ENCODE results near the gene TRIM71. TPM values are rescaled to one million over a fixed set of nuclear protein-coding genes. Genes with fewer than 3 reads are reported as not detected.

TRIM71 gene
- total and polyA plus RNA-seq, 2 of the 13 experiments (the other 11 are each of a cell fraction or from before 2014, with no cell fraction given) = 21.7 to 76.9 TPM

DNA sequence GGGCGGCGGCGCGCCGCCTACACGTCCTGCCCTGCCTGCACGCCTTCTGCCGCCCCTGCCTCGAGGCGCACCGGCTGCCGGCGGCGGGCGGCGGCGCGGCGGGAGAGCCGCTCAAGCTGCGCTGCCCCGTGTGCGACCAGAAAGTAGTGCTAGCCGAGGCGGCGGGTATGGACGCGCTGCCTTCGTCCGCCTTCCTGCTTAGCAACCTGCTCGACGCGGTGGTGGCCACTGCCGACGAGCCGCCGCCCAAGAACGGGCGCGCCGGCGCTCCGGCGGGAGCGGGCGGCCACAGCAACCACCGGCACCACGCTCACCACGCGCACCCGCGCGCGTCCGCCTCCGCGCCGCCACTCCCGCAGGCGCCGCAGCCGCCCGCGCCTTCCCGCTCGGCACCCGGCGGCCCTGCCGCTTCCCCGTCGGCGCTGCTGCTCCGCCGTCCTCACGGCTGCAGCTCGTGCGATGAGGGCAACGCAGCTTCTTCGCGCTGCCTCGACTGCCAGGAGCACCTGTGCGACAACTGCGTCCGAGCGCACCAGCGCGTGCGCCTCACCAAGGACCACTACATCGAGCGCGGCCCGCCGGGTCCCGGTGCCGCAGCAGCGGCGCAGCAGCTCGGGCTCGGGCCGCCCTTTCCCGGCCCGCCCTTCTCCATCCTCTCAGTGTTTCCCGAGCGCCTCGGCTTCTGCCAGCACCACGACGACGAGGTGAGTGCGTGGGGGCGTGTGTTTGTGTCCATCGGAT lies 602 bp downstream of the TRIM71 start (continued):
- TF ChIP-seq, protein P1, sequence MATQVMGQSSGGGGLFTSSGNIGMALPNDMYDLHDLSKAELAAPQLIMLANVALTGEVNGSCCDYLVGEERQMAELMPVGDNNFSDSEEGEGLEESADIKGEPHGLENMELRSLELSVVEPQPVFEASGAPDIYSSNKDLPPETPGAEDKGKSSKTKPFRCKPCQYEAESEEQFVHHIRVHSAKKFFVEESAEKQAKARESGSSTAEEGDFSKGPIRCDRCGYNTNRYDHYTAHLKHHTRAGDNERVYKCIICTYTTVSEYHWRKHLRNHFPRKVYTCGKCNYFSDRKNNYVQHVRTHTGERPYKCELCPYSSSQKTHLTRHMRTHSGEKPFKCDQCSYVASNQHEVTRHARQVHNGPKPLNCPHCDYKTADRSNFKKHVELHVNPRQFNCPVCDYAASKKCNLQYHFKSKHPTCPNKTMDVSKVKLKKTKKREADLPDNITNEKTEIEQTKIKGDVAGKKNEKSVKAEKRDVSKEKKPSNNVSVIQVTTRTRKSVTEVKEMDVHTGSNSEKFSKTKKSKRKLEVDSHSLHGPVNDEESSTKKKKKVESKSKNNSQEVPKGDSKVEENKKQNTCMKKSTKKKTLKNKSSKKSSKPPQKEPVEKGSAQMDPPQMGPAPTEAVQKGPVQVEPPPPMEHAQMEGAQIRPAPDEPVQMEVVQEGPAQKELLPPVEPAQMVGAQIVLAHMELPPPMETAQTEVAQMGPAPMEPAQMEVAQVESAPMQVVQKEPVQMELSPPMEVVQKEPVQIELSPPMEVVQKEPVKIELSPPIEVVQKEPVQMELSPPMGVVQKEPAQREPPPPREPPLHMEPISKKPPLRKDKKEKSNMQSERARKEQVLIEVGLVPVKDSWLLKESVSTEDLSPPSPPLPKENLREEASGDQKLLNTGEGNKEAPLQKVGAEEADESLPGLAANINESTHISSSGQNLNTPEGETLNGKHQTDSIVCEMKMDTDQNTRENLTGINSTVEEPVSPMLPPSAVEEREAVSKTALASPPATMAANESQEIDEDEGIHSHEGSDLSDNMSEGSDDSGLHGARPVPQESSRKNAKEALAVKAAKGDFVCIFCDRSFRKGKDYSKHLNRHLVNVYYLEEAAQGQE (IDR thresholded peaks at IDR 0.05; ENCODE audit: borderline replicate concordance in 1 of 2, low read depth in 1 of 2, low read length in 2 of 2) = peak in 1 of 2 experiments; percentile 36; a peak in 1 of 4 replicates
- TF ChIP-seq ARHGAP35 (CRISPR knock-in tag; IDR thresholded peaks at IDR 0.05; ENCODE audit: borderline replicate concordance) (no peak), ZNF629 (CRISPR knock-in tag; conservative IDR thresholded peaks at IDR 0.05) (no peak), JUN (CRISPR knock-in tag; IDR thresholded peaks at IDR 0.05) (no peak), KDM2A (CRISPR knock-in tag; IDR thresholded peaks at IDR 0.05; ENCODE audit: borderline replicate concordance, low read depth) (peak; percentile 32; the same call in 1 of the 2 replicates), TMF1 (CRISPR knock-in tag; IDR thresholded peaks at IDR 0.05; ENCODE audit: low read depth) (0 out of 2 replicates have a peak, but pooled peaks have one; percentile 10), MYC (CRISPR knock-in tag; IDR thresholded peaks at IDR 0.05; ENCODE audit: borderline replicate concordance) (0 out of 2 replicates have a peak, but pooled peaks have one; percentile 9), ZZZ3 (CRISPR knock-in tag; IDR thresholded peaks at IDR 0.05; ENCODE audit: borderline replicate concordance) (0 out of 2 replicates have a peak, but pooled peaks have one; percentile 1), ELF1 (CRISPR knock-in tag; IDR thresholded peaks at IDR 0.05) (no peak), HOXD1 (CRISPR knock-in tag; IDR thresholded peaks at IDR 0.05) (0 out of 2 replicates have a peak, but pooled peaks have one; percentile 47)
- TF ChIP-seq, protein P2, sequence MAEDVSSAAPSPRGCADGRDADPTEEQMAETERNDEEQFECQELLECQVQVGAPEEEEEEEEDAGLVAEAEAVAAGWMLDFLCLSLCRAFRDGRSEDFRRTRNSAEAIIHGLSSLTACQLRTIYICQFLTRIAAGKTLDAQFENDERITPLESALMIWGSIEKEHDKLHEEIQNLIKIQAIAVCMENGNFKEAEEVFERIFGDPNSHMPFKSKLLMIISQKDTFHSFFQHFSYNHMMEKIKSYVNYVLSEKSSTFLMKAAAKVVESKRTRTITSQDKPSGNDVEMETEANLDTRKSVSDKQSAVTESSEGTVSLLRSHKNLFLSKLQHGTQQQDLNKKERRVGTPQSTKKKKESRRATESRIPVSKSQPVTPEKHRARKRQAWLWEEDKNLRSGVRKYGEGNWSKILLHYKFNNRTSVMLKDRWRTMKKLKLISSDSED (CRISPR knock-in tag; IDR thresholded peaks at IDR 0.05) = 0 out of 2 replicates have a peak, but pooled peaks have one; percentile 46
- TF ChIP-seq, protein P3, sequence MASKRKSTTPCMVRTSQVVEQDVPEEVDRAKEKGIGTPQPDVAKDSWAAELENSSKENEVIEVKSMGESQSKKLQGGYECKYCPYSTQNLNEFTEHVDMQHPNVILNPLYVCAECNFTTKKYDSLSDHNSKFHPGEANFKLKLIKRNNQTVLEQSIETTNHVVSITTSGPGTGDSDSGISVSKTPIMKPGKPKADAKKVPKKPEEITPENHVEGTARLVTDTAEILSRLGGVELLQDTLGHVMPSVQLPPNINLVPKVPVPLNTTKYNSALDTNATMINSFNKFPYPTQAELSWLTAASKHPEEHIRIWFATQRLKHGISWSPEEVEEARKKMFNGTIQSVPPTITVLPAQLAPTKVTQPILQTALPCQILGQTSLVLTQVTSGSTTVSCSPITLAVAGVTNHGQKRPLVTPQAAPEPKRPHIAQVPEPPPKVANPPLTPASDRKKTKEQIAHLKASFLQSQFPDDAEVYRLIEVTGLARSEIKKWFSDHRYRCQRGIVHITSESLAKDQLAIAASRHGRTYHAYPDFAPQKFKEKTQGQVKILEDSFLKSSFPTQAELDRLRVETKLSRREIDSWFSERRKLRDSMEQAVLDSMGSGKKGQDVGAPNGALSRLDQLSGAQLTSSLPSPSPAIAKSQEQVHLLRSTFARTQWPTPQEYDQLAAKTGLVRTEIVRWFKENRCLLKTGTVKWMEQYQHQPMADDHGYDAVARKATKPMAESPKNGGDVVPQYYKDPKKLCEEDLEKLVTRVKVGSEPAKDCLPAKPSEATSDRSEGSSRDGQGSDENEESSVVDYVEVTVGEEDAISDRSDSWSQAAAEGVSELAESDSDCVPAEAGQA (IDR thresholded peaks at IDR 0.05; ENCODE audit: low read depth) = no peak
- TF ChIP-seq, protein P3 (CRISPR knock-in tag; IDR thresholded peaks at IDR 0.05; ENCODE audit: borderline replicate concordance) = no peak
- TF ChIP-seq, protein P4, sequence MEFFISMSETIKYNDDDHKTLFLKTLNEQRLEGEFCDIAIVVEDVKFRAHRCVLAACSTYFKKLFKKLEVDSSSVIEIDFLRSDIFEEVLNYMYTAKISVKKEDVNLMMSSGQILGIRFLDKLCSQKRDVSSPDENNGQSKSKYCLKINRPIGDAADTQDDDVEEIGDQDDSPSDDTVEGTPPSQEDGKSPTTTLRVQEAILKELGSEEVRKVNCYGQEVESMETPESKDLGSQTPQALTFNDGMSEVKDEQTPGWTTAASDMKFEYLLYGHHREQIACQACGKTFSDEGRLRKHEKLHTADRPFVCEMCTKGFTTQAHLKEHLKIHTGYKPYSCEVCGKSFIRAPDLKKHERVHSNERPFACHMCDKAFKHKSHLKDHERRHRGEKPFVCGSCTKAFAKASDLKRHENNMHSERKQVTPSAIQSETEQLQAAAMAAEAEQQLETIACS (CRISPR knock-in tag; IDR thresholded peaks at IDR 0.05) = no peak; the same call in 1 of the 2 replicates

All from HepG2 (cell line).